Tibial nerve (tissue), 4 donors: ENCODE measurements around the gene STOX2. TPM values are rescaled to one million over a fixed set of nuclear protein-coding genes. Genes with fewer than 3 reads are reported as not detected.

Experiments used
- DNase-seq, 2 donors: peaks; one replicate each; pipeline ENCODE4 v3.0.0-alpha.2; 2019; ENCODE audit warnings: low spot score in 2 of 2
- H3K27ac ChIP-seq, 4 donors: fragments of 200-600 bp; sonication (generic) in 3 of 4; one replicate each; pipeline ENCODE4 v1.5.1; 2017 to 2019; ENCODE audit warnings: mild to moderate bottlenecking in 1 of 4
- H3K27me3 ChIP-seq, 2 donors: fragments of 200-600 bp; sonication (generic) in 1 of 2; one replicate each; pipeline versions ENCODE4 v1.5.1 to v1.6.0; 2017 to 2019
- H3K36me3 ChIP-seq, 3 donors: fragments of 200-600 bp; sonication (generic); one replicate each; pipeline ENCODE4 v1.5.1; 2018 to 2019
- H3K4me1 ChIP-seq, 4 donors: fragments of 200-600 bp; sonication (generic) in 3 of 4; one replicate each; pipeline ENCODE4 v1.5.1; 2017 to 2019
- H3K4me3 ChIP-seq, 4 donors: fragments of 200-600 bp; sonication (generic) in 3 of 4; one replicate each; pipeline ENCODE4 v1.5.1; 2017 to 2019; ENCODE audit warnings: mild to moderate bottlenecking in 1 of 4, moderate library complexity in 1 of 4
- H3K9me3 ChIP-seq, 4 donors: fragments of 200-600 bp; sonication (generic) in 3 of 4; one replicate each; pipeline ENCODE4 v1.5.1; 2017 to 2019
- CTCF ChIP-seq, 5 experiments: fragments of 200-600 bp in 3 of 5; fragments of 450-650 bp in 2 of 5; sonication (generic) in 3 of 5; IDR thresholded peaks; one replicate each; pipeline ENCODE4 v1.5.1; 2016 to 2019; ENCODE audit warnings: antibody characterized with exemption in 5 of 5, mild to moderate bottlenecking in 3 of 5, moderate library complexity in 2 of 5
- EP300 ChIP-seq, 2 donors: sonication (generic); formaldehyde crosslinking; IDR thresholded peaks; one replicate each; pipeline ENCODE4 v1.6.1; 2017; ENCODE audit warnings: antibody characterized with exemption in 2 of 2, mild to moderate bottlenecking in 1 of 2
- POLR2A ChIP-seq, 2 donors: fragments of 450-650 bp; IDR thresholded peaks; one replicate each; pipeline ENCODE4 v1.6.1; 2017; ENCODE audit warnings: antibody characterized with exemption in 2 of 2, mild to moderate bottlenecking in 2 of 2, moderate library complexity in 2 of 2
- WGBS, 2 donors: methylation state at CpG; one replicate each; pipeline ENCODE4 v1.1.5; 2018; 5-methylcytosine and 5-hydroxymethylcytosine counted together
- total RNA-seq, 4 donors: library from RNA; depleted of rRNA; stranded (reverse); fragments of >200 nt; gene quantifications; one replicate each; pipeline ENCODE4 v1.1.0, GENCODE V29; 2016

The STOX2 gene
- total RNA-seq, 4 donors from 2014 or later: 11.9 to 28.6 (median 17.9) TPM

- no peaks in the 10 kb centered on the region for H3K36me3 ChIP-seq
- no peaks in the 10 kb centered on the region for H3K27me3 ChIP-seq
- no peak for DNase-seq
- WGBS, 2 donors: 69 to 82% methylated on average over 3 of the region's 3 CpGs
- TF ChIP-seq EP300 (IDR thresholded peaks at IDR 0.05): no peak
- no peak for TF ChIP-seq CTCF (IDR thresholded peaks at IDR 0.05)
- TF ChIP-seq POLR2A (IDR thresholded peaks at IDR 0.05): no peak
- peaks cover 0 to 18% (median 0%) of the 10 kb centered on the region in 4 donors for H3K9me3 ChIP-seq
- H3K27ac ChIP-seq: no peak overlapping the region
- no peaks in the 10 kb centered on the region for H3K4me1 ChIP-seq
- H3K4me3 ChIP-seq: no peak overlapping the region
Observed at GRCh38 chr4:183897193-183897592, 7.9 kb upstream of the STOX2 start.

GRCh38 chr4:183898456-183898855 lies 6.7 kb upstream of the STOX2 start:
- no peaks in the 10 kb centered on the region for H3K27me3 ChIP-seq
- no peaks in the 10 kb centered on the region for H3K36me3 ChIP-seq
- no peak overlapping the region for H3K27ac ChIP-seq
- H3K4me1 ChIP-seq: no peaks in the 10 kb centered on the region
- TF ChIP-seq CTCF (IDR thresholded peaks at IDR 0.05) (no peak), POLR2A (IDR thresholded peaks at IDR 0.05) (no peak), EP300 (IDR thresholded peaks at IDR 0.05) (no peak)
- H3K4me3 ChIP-seq: no peak overlapping the region
- H3K9me3 ChIP-seq: peaks cover 0 to 18% (median 0%) of the 10 kb centered on the region in 4 donors
- 90 to 94% methylated on average over 5 of the region's 5 CpGs for WGBS, 2 donors
- DNase-seq: no peak

- Histone ChIP-seq H3K27me3 (peaks cover 0 to 4% of the 10 kb centered on the region in 2 donors), H3K36me3 (no peaks in the 10 kb centered on the region), H3K4me3 (no peak overlapping the region), H3K27ac (no peak overlapping the region), H3K4me1 (peaks cover 0 to 26% (median 3%) of the 10 kb centered on the region in 4 donors), H3K9me3 (peaks cover 0 to 18% (median 0%) of the 10 kb centered on the region in 4 donors)
- 66 to 70% methylated on average over 6 of the region's 6 CpGs for WGBS, 2 donors
- DNase-seq: no peak
- no peak for TF ChIP-seq EP300 (IDR thresholded peaks at IDR 0.05)
- no peak for TF ChIP-seq POLR2A (IDR thresholded peaks at IDR 0.05)
- TF ChIP-seq CTCF (IDR thresholded peaks at IDR 0.05): no peak
Observed at GRCh38 chr4:183903021-183903760, 1.9 kb upstream of the STOX2 start.

GRCh38 chr4:183905593-183906488 lies 734 bp downstream of the STOX2 start:
- WGBS, 2 donors: 1% methylated on average over 60 to 70 of the region's 93 CpGs
- Histone ChIP-seq H3K4me3 (peak overlapping the region; percentile 50 to 72 (median 60)), H3K4me1 (peaks cover 0 to 46% (median 5%) of the 10 kb centered on the region in 4 donors), H3K27me3 (peaks cover 0 to 4% of the 10 kb centered on the region in 2 donors), H3K9me3 (no peaks in the 10 kb centered on the region), H3K36me3 (no peaks in the 10 kb centered on the region), H3K27ac (peak overlapping the region; percentile 48 to 79 (median 58))
- TF ChIP-seq EP300 (IDR thresholded peaks at IDR 0.05): no peak
- TF ChIP-seq POLR2A (IDR thresholded peaks at IDR 0.05): no peak
- TF ChIP-seq CTCF (IDR thresholded peaks at IDR 0.05): no peak
- DNase-seq: peak in 1 of 2 donors; percentile 15

- TF ChIP-seq EP300 (IDR thresholded peaks at IDR 0.05): no peak
- TF ChIP-seq POLR2A (IDR thresholded peaks at IDR 0.05): no peak
- TF ChIP-seq CTCF (IDR thresholded peaks at IDR 0.05): no peak
- no peak for DNase-seq
- Histone ChIP-seq H3K27me3 (peaks cover 0 to 4% of the 10 kb centered on the region in 2 donors), H3K36me3 (no peaks in the 10 kb centered on the region), H3K4me3 (peak overlapping the region; percentile 50 to 72 (median 60)), H3K27ac (peak overlapping the region in 3 of 4 donors; percentile 55 to 79 (median 60)), H3K9me3 (no peaks in the 10 kb centered on the region), H3K4me1 (peaks cover 0 to 51% (median 5%) of the 10 kb centered on the region in 4 donors)
- WGBS, 2 donors: 1 to 2% methylated on average over 22 to 25 of the region's 25 CpGs
Observed at GRCh38 chr4:183906489-183906738, 1.3 kb downstream of the STOX2 start.
